ENCODE measurements around the gene RASSF7.

The RASSF7 gene

GRCh38 chr11:587546-587945 lies 26.8 kb downstream of the RASSF7 start:
- no peak for DNase-seq

- DNase-seq: peak; percentile 79
Measured at GRCh38 chr11:587978-588380, 27.2 kb downstream of the RASSF7 start.

GRCh38 chr11:589798-590197 lies 29.0 kb downstream of the RASSF7 start:
- no peak for DNase-seq

- no peak for DNase-seq
Measured at GRCh38 chr11:590997-591396, 30.2 kb downstream of the RASSF7 start.

GRCh38 chr11:592501-592900 lies 31.7 kb downstream of the RASSF7 start:
- DNase-seq: no peak

- DNase-seq: no peak
Measured at GRCh38 chr11:592918-593317, 32.1 kb downstream of the RASSF7 start.

GRCh38 chr11:593347-593746 lies 32.6 kb downstream of the RASSF7 start:
- DNase-seq: no peak

GRCh38 chr11:595400-595799 lies 34.6 kb downstream of the RASSF7 start:
- DNase-seq: no peak

- DNase-seq: peak; percentile 39
Measured at GRCh38 chr11:596374-596773, 35.6 kb downstream of the RASSF7 start.

GRCh38 chr11:597166-597725 lies 36.5 kb downstream of the RASSF7 start:
- no peak for DNase-seq

- DNase-seq: no peak
Measured at GRCh38 chr11:598005-598680, 37.4 kb downstream of the RASSF7 start.

GRCh38 chr11:601573-602245 lies 40.9 kb downstream of the RASSF7 start:
- no peak for DNase-seq

- DNase-seq: no peak
Measured at GRCh38 chr11:603154-603553, 42.4 kb downstream of the RASSF7 start.

- DNase-seq: no peak
Measured at GRCh38 chr11:605286-606129, 44.7 kb downstream of the RASSF7 start.

- no peak for DNase-seq
Measured at GRCh38 chr11:606245-606644, 45.5 kb downstream of the RASSF7 start.

- DNase-seq: no peak
Measured at GRCh38 chr11:607020-607780, 46.4 kb downstream of the RASSF7 start.

GRCh38 chr11:607971-608659 lies 47.3 kb downstream of the RASSF7 start:
- DNase-seq: no peak

- no peak for DNase-seq
Measured at GRCh38 chr11:608791-609251, 48.1 kb downstream of the RASSF7 start.

- DNase-seq: no peak
Measured at GRCh38 chr11:609341-609811, 48.6 kb downstream of the RASSF7 start.

GRCh38 chr11:610146-610801 lies 49.5 kb downstream of the RASSF7 start:
- DNase-seq: no peak

Measured in activated CD4-positive, alpha-beta T cell treated with anti-CD3 and anti-CD28 coated beads, Interleukin-2, Interleukin-6, amounts not matched to agents 100 ng/mL and 50 ng/mL, durations not matched to agents 16 hours and 8 hours (primary cell).